GM21717 (cell line): ENCODE data around the gene ZC3H4.

Experiments
- ATAC-seq: cut with Tn5 transposase; IDR thresholded peaks from one replicate; pipeline ENCODE4 v1.9.1; 2021; ENCODE audit warnings: mild to moderate bottlenecking, moderate library complexity; ENCODE audit not compliant: unreplicated experiment

ZC3H4 gene

DNA sequence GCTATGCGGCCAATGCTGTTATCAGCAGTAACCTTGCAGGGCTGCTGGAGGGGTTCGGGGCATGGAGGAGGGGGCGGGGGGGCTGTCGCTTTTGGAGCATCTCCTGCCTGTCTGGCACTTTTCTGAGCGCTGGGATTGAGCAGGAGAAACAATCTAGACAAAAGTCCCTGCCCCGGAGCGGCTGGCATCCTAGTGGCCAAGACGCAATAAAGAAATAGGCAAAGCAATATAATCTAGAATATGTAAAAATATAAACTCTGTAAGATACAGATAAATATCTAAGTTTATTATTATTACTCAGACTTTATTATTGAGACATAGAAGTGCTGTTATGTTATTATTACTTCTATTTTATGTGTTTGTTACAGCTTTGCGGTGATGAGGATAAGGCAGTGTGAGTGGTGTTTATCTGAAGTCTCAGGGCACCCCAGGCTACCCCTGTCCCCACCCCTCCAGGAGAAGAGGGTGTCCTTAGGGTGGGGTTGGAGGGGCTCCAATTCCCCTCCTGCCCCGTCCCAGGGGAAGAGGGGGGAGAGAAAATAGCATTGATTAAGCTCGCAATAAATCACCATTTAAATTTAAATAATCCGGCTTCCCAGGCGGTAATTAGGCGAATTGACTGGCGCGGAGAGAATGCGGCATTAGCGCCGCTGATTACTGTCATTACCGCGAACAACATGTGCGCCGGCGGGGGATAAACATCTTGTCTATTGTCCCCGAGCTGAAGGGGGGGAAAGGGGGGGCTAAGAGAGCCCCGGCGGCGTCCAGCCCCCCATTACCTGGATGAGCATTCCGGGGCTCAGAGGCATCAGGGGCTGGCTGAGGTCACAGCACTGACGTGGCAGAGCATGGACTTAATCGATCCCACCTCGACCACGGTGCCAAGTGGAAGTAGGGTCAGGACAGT, 90.8 kb downstream of the ZC3H4 start:
- no peak for ATAC-seq

DNA sequence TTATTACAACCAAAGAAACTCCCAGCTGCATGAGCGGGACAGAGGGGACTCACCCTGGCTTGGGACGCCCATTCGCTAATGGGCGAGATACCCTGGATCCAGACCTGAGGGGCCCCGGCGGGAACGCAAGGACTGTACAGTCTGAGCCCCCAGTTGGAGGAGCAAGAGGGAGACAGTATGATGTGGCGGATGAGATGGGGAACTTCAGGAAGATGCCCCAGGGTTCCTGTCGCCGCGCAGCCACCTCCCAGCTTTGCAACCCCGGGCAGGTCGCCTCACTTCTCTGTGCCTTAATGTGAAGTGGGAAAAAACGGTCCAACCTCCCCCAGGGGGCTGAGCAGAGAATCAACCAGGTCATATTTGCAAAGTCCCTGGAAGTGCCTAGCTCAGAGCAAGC, 91.4 kb downstream of the ZC3H4 start:
- ATAC-seq: no peak

DNA sequence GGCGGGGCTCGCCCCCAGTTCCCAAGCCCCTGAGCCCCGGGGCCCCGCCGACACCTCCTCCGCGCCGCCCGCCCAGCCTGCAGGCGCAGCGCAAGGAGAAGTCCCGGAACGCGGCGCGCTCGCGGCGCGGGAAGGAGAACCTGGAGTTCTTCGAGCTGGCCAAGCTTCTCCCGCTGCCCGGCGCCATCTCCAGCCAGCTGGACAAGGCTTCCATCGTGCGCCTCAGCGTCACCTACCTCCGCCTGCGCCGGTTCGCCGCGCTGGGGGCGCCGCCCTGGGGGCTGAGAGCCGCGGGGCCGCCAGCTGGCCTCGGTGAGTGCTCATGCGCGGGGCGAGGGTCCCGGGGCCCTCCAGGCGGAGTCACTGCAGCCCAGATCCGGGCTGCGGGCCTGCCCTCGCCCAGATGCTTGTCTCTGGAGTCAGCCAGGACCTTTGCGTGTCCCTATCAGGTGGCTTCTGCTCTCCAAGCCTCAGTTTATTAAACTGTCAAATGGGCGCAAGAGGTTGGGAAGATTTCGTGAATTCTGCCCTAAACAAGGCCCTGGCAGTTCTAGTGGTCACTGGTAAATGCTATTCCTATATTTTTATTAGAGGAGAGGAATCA, 91.9 kb downstream of the ZC3H4 start:
- ATAC-seq: no peak

DNA sequence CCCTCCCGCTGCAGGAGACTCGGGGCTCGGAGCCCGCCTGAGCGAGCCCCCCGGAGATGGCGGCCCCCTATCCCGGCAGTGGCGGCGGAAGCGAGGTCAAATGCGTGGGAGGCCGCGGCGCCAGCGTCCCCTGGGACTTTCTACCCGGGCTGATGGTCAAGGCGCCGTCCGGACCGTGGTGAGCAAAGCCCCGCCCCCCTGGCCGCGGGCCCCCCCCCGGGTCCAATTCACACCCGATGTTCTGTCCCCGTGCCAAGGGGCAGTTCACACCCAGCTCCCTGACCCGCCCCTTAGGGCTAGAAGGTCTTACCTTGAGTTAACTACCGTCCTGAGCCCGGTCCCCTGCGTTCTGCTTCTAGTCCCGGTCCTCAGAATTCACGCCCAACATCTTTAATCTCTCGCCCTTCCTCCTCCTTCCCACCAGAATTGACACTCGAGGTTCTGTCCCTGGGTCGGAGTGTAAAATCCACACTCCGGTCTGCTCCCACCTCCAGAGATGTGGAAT, 92.5 kb downstream of the ZC3H4 start:
- no peak for ATAC-seq

DNA sequence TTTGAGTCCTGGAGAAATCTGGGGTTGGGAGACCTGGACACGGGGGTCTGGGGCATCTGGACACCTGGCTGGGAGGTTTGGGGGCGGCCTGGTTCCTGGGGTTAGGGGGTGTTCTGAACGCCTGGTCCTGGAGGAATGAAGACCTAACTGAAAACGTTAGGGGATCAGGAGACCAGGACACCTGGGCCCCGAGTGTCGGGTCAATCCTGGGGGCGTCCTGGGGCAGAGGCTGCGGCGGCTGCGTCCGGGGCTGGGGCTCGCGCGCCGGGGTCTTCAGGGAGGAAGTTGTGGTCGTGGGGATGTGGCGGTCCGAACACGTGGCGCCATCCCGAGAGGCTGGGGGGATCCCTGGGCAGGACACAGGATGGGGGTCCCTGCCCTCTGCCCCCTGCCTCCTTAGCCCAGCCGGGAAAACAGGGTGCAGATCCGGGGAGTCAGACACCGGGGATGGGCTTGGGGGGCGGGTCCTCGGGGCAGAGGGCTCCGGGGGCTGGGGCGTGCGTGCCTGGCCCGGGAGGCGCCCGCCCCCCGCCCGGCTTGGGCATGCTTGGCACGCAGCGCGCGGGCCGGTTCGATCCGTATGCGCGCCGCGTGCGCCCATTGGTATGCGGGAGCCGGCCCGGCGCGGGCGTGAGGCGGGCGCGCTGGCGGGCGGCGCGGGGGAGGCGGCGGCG, 93.3 kb downstream of the ZC3H4 start:
- ATAC-seq: no peak

DNA sequence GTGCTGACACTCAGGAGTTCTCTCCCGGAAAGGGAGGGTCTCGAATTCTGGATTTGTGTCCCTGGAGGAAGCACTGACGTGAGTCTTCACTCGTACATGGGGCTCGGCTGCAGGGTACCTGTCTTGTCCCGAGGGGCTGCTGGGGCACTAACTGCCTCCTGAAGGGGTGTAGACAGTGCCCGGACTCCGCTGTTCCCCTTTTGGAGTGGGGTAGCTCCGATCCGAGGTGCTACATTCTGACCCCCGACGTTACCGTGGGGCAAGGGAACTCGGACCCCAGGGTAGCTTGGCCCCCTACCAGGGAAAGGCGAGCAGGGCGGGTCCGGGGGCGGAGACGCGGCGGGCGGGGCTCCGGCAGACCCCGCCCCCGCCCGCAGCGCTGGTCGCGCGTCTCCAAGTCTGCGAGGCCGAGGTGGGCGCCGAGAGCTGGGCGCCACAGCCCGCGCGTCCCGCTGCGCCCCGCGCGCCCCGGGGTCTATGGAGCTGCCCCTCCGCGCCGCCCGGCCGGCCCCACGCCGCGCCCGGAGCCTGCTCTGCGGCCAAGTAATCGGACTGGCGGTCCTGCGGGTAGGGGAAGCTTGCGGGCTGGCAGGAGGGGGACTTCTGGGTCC, 94.0 kb downstream of the ZC3H4 start, which contains the start of gene NPAS1:
NPAS1 (plus strand) TSS at position 407 of the 611 bp plus-strand sequence. CDS start 1,211 bp downstream, outside the sequence.
- ATAC-seq: no peak

DNA sequence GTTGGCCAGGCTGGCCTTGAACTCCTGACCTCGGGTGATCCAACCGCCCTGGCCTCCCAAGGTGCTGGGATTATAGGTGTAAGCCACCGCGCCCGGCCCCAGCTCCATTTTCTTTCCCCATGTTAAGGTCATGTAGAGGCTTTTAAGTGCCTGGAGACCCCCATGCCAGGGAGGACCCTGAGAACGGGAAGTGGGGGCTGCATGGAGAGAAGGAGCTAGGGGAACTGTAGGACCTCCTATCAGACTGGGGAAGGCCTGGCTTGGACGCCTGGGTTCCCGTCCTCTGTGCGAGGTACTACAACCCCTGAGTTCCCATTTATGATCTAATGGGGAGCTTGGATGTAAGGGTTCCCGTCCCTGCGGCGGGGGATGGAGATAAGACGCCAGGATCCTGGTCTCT, 94.7 kb downstream of the ZC3H4 start:
- no peak for ATAC-seq
